Activated CD4-positive, CD25-positive, alpha-beta regulatory T cell treated with anti-CD3 and anti-CD28 coated beads, Interleukin-2, amount 50 U/mL, for 16 hours (primary cell): ENCODE measurements around the gene TRPV2.

Experiments used
- DNase-seq: peaks from one replicate; pipeline ENCODE4 v3.0.0-alpha.2; 2020; ENCODE audit warnings: low read depth, low spot score

TRPV2 gene

GRCh38 chr17:16455997-16456741 lies 40.8 kb downstream of the TRPV2 start:
- no peak for DNase-seq

GRCh38 chr17:16456742-16457316 lies 41.5 kb downstream of the TRPV2 start:
- DNase-seq: no peak

DNA sequence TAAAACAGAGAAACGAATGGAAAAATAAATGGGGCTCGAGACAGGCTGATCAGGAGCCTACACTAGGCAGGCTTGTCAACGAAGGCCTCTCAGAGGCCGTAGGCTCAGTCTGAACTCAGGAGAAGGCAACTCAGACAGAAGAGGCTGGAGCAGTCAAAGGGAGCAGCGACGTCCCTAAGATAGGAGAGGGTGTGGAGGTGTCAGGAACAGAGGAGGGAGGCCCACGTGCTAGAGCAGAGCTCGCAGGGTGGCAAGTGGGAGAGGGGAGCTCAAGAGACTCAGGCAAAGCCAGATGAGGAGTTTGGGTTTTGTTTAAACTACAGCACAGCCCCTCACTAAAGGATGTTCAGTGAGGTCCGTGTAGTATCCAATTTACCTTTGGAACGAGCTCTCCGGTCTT lies 43.9 kb downstream of the TRPV2 start:
- no peak for DNase-seq

- no peak for DNase-seq
These were observed 44.6 kb downstream of the TRPV2 start for GRCh38 chr17:16459855-16460550.

- no peak for DNase-seq
These were observed 45.6 kb downstream of the TRPV2 start for GRCh38 chr17:16460796-16461605.

DNA sequence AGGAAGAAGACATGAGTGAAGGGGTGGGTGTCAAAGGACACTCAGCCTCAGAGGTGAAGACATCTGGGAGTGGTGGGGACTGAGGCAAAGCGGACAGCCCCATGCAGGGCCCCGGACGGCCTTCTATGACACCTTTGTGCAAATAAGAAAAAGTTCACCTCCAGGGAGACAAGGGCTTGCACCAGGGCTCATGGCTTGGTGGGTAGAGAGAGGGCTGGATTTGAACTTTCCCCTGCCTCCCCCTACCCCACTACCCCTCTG lies 46.2 kb downstream of the TRPV2 start:
- no peak for DNase-seq

DNA sequence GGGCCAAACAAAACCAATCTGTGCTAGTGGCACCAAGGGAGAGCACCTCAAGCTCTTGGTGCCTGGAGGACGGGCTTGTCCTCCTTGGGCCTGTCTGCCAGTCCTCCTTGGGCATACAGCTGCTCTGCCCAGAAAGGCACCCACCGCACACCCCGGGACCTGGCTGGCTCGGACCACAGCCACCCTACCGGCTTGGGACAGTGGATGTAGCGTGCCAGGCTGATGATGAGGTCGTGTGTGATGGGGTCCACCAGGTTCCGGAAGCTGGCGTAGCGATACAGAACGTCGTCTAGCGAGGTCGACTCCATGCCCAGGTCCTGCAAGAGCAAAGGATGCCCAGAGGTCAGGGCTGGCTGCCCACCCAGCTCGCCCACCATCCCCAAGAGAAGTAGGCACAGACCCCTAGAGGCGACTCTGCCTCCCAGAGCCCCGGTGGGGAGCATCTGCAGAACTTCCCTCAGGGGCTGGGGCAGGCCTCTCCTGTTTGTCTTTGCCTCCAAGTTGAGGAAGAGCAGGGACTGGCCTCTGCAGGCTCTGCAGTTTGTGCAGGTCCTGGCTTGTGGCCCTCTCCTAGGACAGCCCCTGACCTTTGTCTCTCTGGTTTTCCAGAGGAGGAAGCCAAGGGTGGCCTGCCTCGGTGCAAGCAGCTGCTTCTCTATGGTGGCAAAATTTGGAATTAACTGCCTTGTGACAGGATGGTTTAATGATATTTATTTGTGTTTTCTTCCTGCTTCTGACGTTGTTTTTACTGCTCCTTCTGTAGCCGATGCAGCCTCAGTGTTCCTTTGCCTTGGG lies 46.9 kb downstream of the TRPV2 start:
- DNase-seq: no peak

DNA sequence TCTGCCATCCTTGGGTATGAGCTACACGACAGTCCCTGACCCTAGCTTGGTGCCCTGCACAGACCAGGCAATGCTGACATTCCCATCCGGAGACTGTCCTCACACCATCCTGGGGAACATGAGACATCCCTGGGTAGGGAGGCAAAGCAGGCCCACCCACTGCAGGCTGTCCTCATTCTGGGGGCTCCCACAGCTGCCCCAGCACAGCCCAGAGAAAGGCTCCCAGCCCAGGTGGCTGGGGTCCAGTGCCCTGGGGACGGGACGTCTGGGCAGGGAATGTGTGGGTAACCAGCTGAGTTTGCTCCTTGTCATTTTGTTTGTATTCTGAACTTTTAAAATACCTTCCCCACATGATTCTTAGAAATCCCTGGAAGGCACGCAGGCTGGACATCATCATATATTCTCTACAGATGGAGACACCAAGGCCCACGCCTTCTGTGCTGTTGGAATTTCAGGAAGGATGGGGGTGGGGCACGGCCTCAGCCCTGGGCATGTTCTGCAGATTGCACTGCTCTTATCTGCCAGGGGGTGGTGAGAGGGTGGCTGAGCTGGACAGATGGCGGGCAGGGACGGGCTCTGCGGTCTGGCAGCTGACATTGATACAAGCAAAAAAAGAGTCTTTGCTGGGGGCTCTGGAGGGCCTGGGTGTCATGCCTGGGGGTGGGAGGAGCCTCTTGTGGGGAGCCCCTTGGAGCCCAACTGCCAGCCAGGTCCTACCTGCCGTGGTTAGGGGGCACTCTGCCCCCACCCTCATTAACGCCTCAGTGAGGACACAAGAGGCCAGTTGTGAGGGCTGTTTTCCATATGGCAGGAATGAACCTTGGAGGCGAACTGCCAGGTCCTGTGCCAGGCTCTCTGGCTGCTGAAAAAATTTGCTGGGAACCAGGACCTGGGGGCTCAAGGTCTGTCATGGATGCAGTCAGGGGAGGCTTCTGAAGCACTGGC lies 48.3 kb downstream of the TRPV2 start:
- DNase-seq: no peak

GRCh38 chr17:16464303-16465051 lies 49.1 kb downstream of the TRPV2 start:
- no peak for DNase-seq

- DNase-seq: no peak
These were observed 49.6 kb downstream of the TRPV2 start for GRCh38 chr17:16465052-16465312.

GRCh38 chr17:16465861-16466338 lies 50.5 kb downstream of the TRPV2 start:
- no peak for DNase-seq

DNA sequence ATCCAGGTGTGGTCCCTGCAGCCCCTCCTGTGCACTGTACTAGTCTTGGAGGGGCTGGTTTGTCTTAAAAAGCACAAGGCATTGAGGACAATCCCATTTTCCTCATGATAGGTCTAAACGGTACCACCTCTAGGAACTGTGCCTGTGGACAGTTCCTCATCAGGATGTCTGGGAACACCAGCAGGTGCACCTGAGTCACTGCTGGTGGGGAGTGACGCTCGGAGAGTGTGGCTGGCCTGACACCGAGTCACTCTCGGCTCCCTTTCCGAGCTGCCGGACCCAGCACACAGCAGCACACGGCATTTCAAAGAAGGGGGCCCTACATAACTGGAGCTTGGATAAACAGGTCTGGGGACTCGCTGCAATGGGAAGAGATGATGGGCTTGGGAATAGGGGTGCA lies 51.0 kb downstream of the TRPV2 start:
- DNase-seq: no peak

- no peak for DNase-seq
These were observed 51.7 kb downstream of the TRPV2 start for GRCh38 chr17:16467044-16467443.

DNA sequence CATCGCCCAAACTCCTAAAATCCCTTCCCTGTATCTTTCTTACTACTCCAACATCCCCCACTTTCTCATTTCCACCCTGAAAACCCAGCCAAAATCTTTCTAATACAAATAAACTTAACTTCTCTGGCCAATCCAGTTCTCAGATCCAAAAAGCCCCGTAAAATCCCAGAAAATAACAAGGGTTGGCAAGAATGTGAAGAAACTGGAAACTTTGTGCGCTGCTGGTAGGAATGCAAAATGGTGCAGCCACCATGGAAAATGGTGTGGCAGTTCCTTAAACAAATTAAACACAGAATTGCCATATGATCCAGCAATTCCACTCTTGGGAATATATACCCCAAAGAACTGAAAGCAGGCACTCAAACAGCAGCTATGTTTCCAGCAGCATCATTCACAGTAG lies 52.5 kb downstream of the TRPV2 start:
- no peak for DNase-seq

DNA sequence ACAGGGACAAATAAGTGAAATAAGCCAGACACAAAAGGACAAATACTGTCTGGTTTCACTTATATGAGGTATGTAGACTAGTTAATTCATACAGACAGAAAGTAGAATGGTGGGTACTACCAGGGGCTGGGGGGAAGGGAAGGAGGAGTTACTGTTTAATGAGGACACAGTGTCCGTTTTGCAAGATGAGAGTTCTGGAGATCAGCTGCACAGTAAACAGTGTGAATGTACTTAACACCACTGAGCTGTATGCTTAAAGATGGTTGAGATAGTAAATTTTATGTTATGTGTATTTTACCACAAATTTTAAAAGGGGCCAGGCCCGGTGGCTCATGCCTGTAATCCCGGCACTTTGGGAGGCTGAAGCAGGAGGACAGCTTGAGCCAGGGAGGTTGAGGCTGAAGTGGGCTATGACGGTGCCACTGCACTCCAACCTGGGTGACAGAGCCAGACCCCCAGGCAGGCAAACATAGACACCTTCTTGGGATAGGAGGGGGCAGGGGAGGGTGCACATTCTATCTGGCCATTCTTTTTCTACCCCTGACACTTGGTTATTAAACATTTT lies 53.1 kb downstream of the TRPV2 start:
- DNase-seq: no peak

- no peak for DNase-seq
These were observed 54.9 kb downstream of the TRPV2 start for GRCh38 chr17:16470265-16470664.

DNA sequence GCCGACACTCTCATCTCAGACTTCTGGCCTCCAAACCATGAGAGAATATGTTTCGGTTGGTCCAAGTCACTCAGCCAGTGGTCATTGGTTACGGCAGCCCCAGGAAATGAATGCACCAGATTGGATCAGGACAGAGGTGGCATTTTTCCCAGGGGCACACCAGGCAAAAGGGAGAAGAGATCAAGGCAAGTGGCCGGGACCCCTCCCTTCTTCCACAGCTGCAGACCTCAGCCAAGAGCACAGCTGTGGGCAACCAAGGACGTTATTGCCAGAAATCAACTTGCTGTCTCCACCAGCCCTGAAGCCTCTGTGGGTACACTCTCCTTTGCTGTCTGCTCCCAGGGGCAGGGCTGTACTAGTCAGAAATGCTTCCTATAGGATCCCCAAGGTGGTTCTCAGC lies 55.9 kb downstream of the TRPV2 start:
- no peak for DNase-seq

DNA sequence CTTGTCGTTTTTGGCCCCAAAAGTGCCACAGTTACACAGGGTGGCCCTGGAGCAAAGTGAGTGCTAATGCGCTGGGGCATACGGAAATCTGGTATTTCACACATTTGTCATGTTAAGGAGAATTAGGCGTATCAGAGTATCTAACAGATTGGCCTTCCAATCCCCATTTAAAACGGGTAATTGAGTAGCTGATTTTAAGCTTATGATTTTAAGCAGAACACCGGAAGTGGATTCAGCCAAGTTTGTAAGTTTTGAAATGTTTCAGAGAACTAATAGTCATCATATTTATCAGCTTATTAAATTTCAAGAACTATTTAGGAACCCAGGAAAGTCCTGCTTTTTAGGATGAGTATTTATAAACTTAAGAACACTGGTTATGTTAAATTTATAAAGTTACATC lies 57.2 kb downstream of the TRPV2 start:
- no peak for DNase-seq
